Measurements from ENCODE around the gene MMRN1.

The MMRN1 gene

GRCh38 chr4:89906777-89907521 is 12.3 kb downstream of the MMRN1 start:
- DNase-seq (ENCODE audit: low spot score) = peak; percentile 30

DNA sequence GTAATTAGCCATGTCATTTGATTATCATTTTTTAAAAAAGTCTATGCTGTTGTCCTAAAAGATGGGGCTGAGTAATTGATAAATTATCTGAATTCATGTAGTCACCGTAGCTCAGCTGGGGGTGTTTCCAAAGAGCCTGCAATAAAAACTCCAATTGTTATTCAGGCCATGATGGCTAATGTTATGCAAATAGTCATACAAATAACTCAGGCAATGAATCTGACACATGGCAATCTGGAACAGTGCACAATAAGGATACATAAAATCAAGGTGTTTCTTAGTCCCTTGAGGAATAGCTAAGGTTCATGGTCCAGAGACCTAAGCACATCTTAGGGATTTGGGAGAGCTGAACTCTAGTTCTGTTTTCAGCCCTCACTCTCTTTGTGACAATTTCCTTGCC is 15.2 kb downstream of the MMRN1 start:
- DNase-seq (ENCODE audit: low spot score) = no peak

- DNase-seq (ENCODE audit: low spot score) = no peak
Observed at GRCh38 chr4:89913623-89914022, 19.0 kb downstream of the MMRN1 start.

- peak; percentile 87 for DNase-seq (ENCODE audit: low spot score)
Observed at GRCh38 chr4:89914609-89915550, 20.2 kb downstream of the MMRN1 start.

GRCh38 chr4:89915937-89916336 is 21.3 kb downstream of the MMRN1 start:
- DNase-seq (ENCODE audit: low spot score) = peak; percentile 86

DNA sequence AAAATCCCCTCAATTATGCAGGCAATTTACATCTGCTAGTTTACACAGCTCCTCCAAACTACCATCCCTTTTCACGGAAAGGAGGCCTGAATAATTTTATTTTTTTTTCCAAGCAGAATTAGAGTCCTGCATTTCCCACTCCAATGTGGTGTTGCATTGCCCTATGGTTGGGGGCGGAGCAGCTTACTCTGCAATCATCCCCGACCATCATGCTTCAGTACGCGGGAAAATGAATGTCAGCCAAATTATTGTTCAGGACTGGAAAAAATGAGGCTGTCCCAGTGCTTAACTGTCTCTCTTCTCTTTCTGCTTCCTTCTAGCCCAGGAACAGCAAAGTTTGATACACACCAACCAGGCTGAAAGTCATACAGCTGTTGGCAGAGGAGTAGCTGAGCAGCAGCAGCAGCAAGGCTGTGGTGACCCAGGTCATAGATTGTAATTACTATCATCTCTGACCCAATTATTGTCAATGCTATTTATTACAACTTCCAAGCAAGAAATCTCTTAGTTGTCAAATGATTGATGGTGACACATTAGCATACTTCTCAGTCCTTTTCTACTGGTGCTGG is 28.3 kb downstream of the MMRN1 start:
- DNase-seq (ENCODE audit: low spot score) = no peak

GRCh38 chr4:89928838-89929237 is 34.2 kb downstream of the MMRN1 start:
- no peak for DNase-seq (ENCODE audit: low spot score)

GRCh38 chr4:89929425-89930159 is 34.9 kb downstream of the MMRN1 start:
- DNase-seq (ENCODE audit: low spot score) = no peak

DNA sequence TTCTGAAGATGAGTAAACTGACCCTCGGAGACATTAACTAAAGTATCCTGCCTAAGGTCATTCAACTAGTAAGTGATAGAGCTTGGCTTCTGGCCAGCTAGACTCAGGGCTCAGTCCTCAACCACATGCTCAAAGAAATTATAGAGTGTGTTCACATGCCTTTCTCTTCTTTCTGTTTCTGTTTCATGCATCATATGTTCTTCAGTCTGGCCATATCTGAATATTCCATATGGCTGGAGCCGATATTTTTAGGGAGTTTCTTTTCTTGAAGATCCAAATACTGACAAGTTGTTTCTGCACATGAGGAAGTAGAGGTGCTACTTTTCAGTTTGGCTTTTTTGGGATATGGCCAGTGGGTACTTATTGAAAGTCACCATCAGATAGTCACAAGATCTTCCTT is 44.9 kb downstream of the MMRN1 start:
- no peak for DNase-seq (ENCODE audit: low spot score)

GRCh38 chr4:89939994-89940393 is 45.3 kb downstream of the MMRN1 start:
- no peak for DNase-seq (ENCODE audit: low spot score)

DNA sequence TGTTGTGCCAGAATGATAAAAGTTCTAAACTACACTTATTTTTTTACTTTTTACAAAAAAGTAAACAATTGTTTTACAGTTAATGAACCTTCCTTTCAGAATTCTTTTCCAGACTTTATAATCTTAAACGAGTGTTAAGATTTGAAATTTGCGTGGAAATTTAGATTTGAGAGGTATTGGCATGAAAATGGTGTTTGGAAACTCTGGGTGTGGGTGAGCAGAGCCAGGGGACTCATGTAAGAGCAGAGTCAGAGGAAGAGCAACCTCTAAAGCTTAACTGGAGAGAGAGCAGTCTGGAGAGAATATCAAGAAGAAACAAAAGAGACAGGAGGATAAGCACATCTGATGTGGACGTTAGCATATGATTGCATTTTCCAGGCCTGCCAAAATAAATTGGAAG is 48.2 kb downstream of the MMRN1 start:
- no peak for DNase-seq (ENCODE audit: low spot score)

DNA sequence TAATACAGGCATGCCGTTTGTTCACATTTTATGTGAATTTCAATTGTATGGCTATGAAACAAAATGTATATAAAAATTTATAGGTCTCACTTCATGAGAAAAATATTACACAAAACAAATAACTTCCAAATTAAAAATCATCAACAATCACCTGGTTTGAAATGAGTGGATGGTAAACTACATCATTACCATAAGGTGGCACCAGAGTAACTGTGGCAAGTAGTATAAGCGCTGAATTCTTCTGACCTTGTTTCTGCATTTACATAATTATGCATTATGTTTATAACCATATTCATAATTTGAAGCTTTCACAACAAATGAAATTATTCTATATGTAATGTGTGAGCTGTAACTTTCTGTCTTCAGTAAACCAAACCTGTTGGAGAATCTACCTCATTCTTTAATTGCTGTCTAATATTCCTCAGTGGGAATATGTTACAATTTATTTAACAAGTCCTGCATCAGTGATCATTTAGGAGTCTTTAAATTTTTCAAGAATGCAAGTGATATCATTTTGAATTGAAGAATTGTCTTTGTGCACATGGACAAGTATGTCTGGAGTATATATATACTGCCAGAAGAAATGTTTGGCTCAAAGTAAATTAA is 55.2 kb downstream of the MMRN1 start:
- DNase-seq (ENCODE audit: low spot score) = no peak

DNA sequence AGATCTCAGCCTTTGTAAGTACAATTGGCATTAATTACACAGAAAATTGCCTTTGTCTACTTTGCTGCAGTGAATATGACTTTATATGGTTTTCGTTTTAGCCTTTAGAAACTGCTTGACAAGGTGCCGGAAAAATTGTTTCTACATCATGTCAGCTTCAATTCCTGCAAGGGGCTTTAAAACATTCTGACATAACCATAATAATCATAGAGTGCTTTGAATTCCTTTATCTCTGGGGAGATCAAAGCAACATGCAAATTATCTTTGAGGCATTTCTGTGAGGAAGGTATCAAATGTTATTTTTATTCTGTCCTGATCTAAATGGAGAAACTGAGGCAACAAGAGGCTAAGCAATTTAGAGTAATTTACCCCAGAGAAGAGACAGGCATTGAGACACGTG is 57.8 kb downstream of the MMRN1 start:
- no peak for DNase-seq (ENCODE audit: low spot score)

GRCh38 chr4:89954906-89955695 is 60.4 kb downstream of the MMRN1 start:
- no peak for DNase-seq (ENCODE audit: low spot score)

- no peak for DNase-seq (ENCODE audit: low spot score)
Observed at GRCh38 chr4:89957046-89957926, 62.6 kb downstream of the MMRN1 start.

DNA sequence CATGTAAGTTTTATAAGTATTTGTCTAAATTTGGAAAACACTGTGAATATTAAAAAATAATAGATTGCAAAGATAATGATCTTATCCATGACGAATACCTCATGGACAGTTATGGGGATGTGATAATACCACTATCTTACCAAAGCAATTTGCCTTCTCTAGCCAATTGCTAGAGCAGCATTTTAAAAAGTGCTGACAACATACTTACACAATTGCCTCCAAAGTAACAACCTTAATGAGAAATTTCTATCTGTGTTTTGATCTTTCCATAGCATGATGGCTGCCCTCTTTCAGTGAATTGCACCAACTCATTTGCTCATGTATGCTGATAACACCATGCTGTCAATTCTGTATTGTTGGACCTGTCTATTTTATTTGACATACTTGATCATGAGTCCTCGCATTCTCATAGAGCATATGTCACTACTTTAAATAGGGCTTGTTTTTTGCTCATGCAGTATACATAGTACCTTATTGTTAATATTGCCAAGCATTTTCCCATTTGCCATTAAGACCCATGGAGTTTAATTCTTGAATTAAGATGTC is 87.2 kb downstream of the MMRN1 start:
- no peak for DNase-seq (ENCODE audit: low spot score)

DNA sequence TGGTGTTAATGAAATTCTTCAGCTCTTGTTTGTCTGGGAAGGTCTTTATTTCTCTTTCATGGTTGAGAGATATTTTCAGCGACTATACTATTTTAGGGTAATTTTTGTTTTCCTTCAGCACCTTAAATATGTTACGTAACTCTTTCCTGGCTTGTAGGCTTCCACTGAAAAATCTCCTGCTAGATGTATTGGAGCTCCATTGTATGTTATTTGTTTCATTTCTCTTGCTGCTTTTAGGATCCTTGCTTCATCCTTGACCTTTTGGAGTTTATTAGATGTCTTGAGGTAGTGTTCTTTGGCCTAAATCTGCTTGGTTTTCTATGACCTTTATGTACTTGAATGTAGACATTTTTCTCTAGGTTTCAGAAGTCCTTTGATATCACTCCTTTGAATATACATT is 93.6 kb downstream of the MMRN1 start:
- DNase-seq (ENCODE audit: low spot score) = no peak

DNA sequence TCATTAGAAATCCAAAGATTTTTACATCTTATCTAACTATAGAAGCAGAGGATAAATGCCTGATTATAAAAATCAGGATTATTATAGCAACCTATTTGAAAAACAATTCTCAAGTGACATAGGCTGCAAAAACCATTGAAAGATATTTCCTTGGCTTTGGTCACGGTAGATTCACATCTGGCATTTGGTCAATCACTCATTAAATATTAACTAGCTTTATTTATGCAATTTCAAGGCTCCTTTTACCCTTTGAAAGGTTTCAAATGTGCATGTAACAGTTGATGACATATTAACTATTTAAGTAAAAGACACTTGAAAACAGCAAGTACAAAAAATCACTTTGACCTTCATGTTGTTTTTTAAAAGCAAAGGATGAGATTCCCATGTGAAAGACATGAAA is 98.1 kb downstream of the MMRN1 start:
- DNase-seq (ENCODE audit: low spot score) = no peak

- no peak for DNase-seq (ENCODE audit: low spot score)
Observed at GRCh38 chr4:89994176-89994873, 99.7 kb downstream of the MMRN1 start.
